HepG2 (cell line): ENCODE measurements around the gene KCNQ2. TPM values are rescaled to one million over a fixed set of nuclear protein-coding genes. Genes with fewer than 3 reads are reported as not detected.

ENCODE experiments used
- CREB1 ChIP-seq, 2 experiments: fragments of 450-650 bp in 1 of 2; IDR thresholded peaks; 2 replicates each; pipeline ENCODE4 v1.6.1; 2016 to 2017; ENCODE audit warnings: control low read depth in 1 of 2, mild to moderate bottlenecking in 1 of 2, missing compliant biosample characterization in 1 of 2, missing genetic modification characterization in 1 of 2
- DPF2 ChIP-seq: sonication (generic); formaldehyde crosslinking; IDR thresholded peaks from 2 replicates; pipeline ENCODE4 v1.4.0; 2020; ENCODE audit warnings: mild to moderate bottlenecking, low read depth, missing genetic modification reagents, borderline replicate concordance
- FOXC1 ChIP-seq: sonication (generic); formaldehyde crosslinking; IDR thresholded peaks from 2 replicates; pipeline ENCODE4 v1.8.0; 2022; ENCODE audit warnings: mild to moderate bottlenecking, missing genetic modification reagents, borderline replicate concordance
- GRHL1 ChIP-seq: sonication (generic); formaldehyde crosslinking; conservative IDR thresholded peaks from 2 replicates; pipeline ENCODE4 v1.8.0; 2022; ENCODE audit warnings: missing genetic modification reagents
- HIC2 ChIP-seq: sonication (generic); formaldehyde crosslinking; IDR thresholded peaks from 2 replicates; pipeline ENCODE4 v1.9.0; 2022; ENCODE audit warnings: low read depth, missing genetic modification reagents
- PAF1 ChIP-seq: IDR thresholded peaks from 2 replicates; pipeline ENCODE4 v1.6.1; 2016; ENCODE audit warnings: missing genetic modification reagents, missing compliant biosample characterization
- PCBP1 ChIP-seq: fragments of 200-400 bp; formaldehyde crosslinking; IDR thresholded peaks from 2 replicates; pipeline ENCODE4 v1.6.1; 2017; ENCODE audit warnings: mild to moderate bottlenecking, low read depth, low read length, borderline replicate concordance
- PHF5A ChIP-seq: IDR thresholded peaks from one replicate; pipeline ENCODE4 v1.6.1; 2018; ENCODE audit warnings: low read depth, missing genetic modification reagents; ENCODE audit not compliant: unreplicated experiment
- RNF2 ChIP-seq: fragments of 450-650 bp; conservative IDR thresholded peaks from 2 replicates; pipeline ENCODE4 v1.6.1; 2016; ENCODE audit warnings: low read depth
- ZNF407 ChIP-seq: sonication (generic); formaldehyde crosslinking; IDR thresholded peaks from one replicate; pipeline ENCODE4 v1.5.1; 2020; ENCODE audit warnings: mild to moderate bottlenecking, missing genetic modification reagents; ENCODE audit errors: not compliant biosample characterization
- ZNF652 ChIP-seq: IDR thresholded peaks from 2 replicates; pipeline ENCODE4 v1.6.1; 2016; ENCODE audit warnings: low read depth, borderline replicate concordance
- ZNF784 ChIP-seq: sonication (generic); formaldehyde crosslinking; IDR thresholded peaks from 2 replicates; pipeline ENCODE4 v1.5.1; 2020; ENCODE audit warnings: missing genetic modification reagents, mild to moderate bottlenecking, borderline replicate concordance
- ZNF816 ChIP-seq: sonication (generic); formaldehyde crosslinking; IDR thresholded peaks from 2 replicates; pipeline ENCODE4 v1.8.0; 2022; ENCODE audit warnings: missing genetic modification reagents, mild to moderate bottlenecking, borderline replicate concordance
- polyA plus RNA-seq, 8 experiments: library from polyadenylated mRNA; depleted of rRNA in 3 of 8; stranded (reverse) in 7 of 8; unstranded in 1 of 8; fragments of >200 nt; fragmentation: Illumina TruSeq in 4 of 8; extraction: Trizol in 4 of 8; gene quantifications; 2 replicates each; pipeline versions ENCODE4 v1.2.1 to v1.2.3, GENCODE V29; 2011 to 2016; ENCODE audit warnings: low read depth in 4 of 8, missing spikeins in 1 of 8, mixed read lengths in 1 of 8; ENCODE audit not compliant: insufficient read depth in 1 of 8
- total RNA-seq, 5 experiments: library from RNA; depleted of rRNA; stranded (reverse); fragments of >200 nt; fragmentation: Illumina TruSeq; extraction: Trizol; gene quantifications; 2 replicates each; pipeline ENCODE4 v1.2.3, GENCODE V29; 2016; ENCODE audit warnings: low read depth in 1 of 5
- TF ChIP-seq, protein P1 (sequence below): sonication (generic); formaldehyde crosslinking; IDR thresholded peaks from 2 replicates; pipeline ENCODE4 v1.5.0; 2020; ENCODE audit warnings: missing genetic modification reagents, mild to moderate bottlenecking, borderline replicate concordance

Gene KCNQ2
- total and polyA plus RNA-seq, 2 of the 13 experiments (the other 11 are each of a cell fraction or from before 2014, with no cell fraction given): not detected

GRCh38 chr20:63466250-63466825 is 6.1 kb downstream of the KCNQ2 start (continued):
- no peak for TF ChIP-seq PHF5A (CRISPR knock-in tag)
- TF ChIP-seq ZNF784 (CRISPR knock-in tag): no peak
- TF ChIP-seq RNF2: no peak
- TF ChIP-seq FOXC1 (CRISPR knock-in tag): no peak
- TF ChIP-seq ZNF407 (CRISPR knock-in tag): no peak
- no peak for TF ChIP-seq GRHL1 (CRISPR knock-in tag)
- TF ChIP-seq PCBP1: no peak
- TF ChIP-seq HIC2 (CRISPR knock-in tag): no peak
- no peak for TF ChIP-seq DPF2 (CRISPR knock-in tag)
- TF ChIP-seq CREB1 (IDR thresholded peaks at IDR 0.05): peak; percentile 42; the same call in 1 of the 2 replicates
- no peak for TF ChIP-seq CREB1 (CRISPR knock-in tag; IDR thresholded peaks at IDR 0.05)
- TF ChIP-seq, protein P1, sequence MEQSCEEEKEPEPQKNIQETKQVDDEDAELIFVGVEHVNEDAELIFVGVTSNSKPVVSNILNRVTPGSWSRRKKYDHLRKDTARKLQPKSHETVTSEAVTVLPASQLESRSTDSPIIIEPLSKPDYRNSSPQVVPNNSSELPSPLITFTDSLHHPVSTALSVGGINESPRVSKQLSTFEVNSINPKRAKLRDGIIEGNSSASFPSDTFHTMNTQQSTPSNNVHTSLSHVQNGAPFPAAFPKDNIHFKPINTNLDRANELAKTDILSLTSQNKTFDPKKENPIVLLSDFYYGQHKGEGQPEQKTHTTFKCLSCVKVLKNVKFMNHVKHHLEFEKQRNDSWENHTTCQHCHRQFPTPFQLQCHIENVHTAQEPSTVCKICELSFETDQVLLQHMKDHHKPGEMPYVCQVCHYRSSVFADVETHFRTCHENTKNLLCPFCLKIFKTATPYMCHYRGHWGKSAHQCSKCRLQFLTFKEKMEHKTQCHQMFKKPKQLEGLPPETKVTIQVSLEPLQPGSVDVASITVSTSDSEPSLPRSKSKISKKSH (CRISPR knock-in tag): 0 out of 2 replicates have a peak, but pooled peaks have one; percentile 24
- no peak for TF ChIP-seq PAF1 (CRISPR knock-in tag)
- TF ChIP-seq ZNF652 (CRISPR knock-in tag): no peak
- TF ChIP-seq ZNF816 (CRISPR knock-in tag): no peak
